Measurements from ENCODE around the gene PTPRU.

The PTPRU gene

GRCh38 chr1:29371332-29371731, 135.0 kb downstream of the PTPRU start:
- no peak for DNase-seq

GRCh38 chr1:29372108-29372507, 135.8 kb downstream of the PTPRU start:
- no peak for DNase-seq

Data from NCI-H526 (cell line).